A549 treated with AZD2906 at 1 μM for 4 hours (cell line): ENCODE results near the gene BOLA1. TPM values are rescaled to one million over a fixed set of nuclear protein-coding genes. Genes with fewer than 3 reads are reported as not detected.

Source experiments
- total RNA-seq: library from RNA; stranded (reverse); fragments of 200-300 nt; extraction: Qiagen RNA extraction; gene quantifications from 5 replicates; pipeline ENCODE4 v1.2.3, GENCODE V29; 2022

Gene BOLA1
- total RNA-seq: 14.4 to 25.9 TPM (median 24.1 TPM) in 5 replicates

GRCh38 chr1:149899460-149900284 lies at the start of gene BOLA1:
Gene BOLA1 (plus strand): TSS chr1:149899568. CDS start chr1:149900060, 492 bp downstream.

GRCh38 chr1:149917571-149918144 lies 18.3 kb downstream of the BOLA1 start, which contains the start of gene SV2A:
Gene SV2A (minus strand): TSS chr1:149917844. CDS start chr1:149913840, 4,004 bp downstream.

GRCh38 chr1:149927563-149928400 lies 28.4 kb downstream of the BOLA1 start, which contains the start of gene SF3B4:
Gene SF3B4 (minus strand): TSS chr1:149927803. CDS start chr1:149927759, 44 bp downstream.

GRCh38 chr1:149936170-149936991 lies 37.0 kb downstream of the BOLA1 start, which contains the start of gene MTMR11:
Gene MTMR11 (minus strand): TSS chr1:149936879. CDS start chr1:149936647, 232 bp downstream.

Other genes with a start within 250 kb of the BOLA1 start
- not detected in 5 replicates for gene FCGR1A, start 116.9 kb upstream of the BOLA1 start, total RNA-seq
- gene SV2A, start 18.3 kb downstream of the BOLA1 start, total RNA-seq: 0.06 to 0.15 TPM (median 0.10 TPM) in 5 replicates
- gene SF3B4, start 28.2 kb downstream of the BOLA1 start, total RNA-seq: 129 to 146 TPM (median 133 TPM) in 5 replicates
- gene MTMR11, start 37.3 kb downstream of the BOLA1 start, total RNA-seq: 6.1 to 7.7 TPM (median 6.8 TPM) in 5 replicates
- 9.7 to 12.1 TPM (median 11.5 TPM) in 5 replicates for gene OTUD7B, start 111.2 kb downstream of the BOLA1 start, total RNA-seq
- gene VPS45, start 168.2 kb downstream of the BOLA1 start, total RNA-seq: 14.4 to 15.7 TPM (median 14.6 TPM) in 5 replicates